HG03575 (cell line): Measurements from ENCODE around the gene KLC3.

Experiments used
- ATAC-seq: cut with Tn5 transposase; IDR thresholded peaks from one replicate; pipeline ENCODE4 v1.9.1; 2021; ENCODE audit not compliant: unreplicated experiment, insufficient number of reproducible peaks, low FRiP score; ENCODE audit errors: extremely low read depth

The KLC3 gene

GRCh38 chr19:45344621-45345505 is 4.3 kb downstream of the KLC3 start:
- ATAC-seq: no peak

GRCh38 chr19:45345506-45345860 is 4.9 kb downstream of the KLC3 start:
- no peak for ATAC-seq

GRCh38 chr19:45346449-45346848 is 5.9 kb downstream of the KLC3 start:
- ATAC-seq: no peak

- ATAC-seq: no peak
Measured at GRCh38 chr19:45347570-45348366, 7.2 kb downstream of the KLC3 start.

GRCh38 chr19:45348367-45349125 is 8.0 kb downstream of the KLC3 start:
- ATAC-seq: no peak

GRCh38 chr19:45349126-45349415 is 8.5 kb downstream of the KLC3 start:
- no peak for ATAC-seq

GRCh38 chr19:45349430-45349941 is 8.9 kb downstream of the KLC3 start:
- ATAC-seq: no peak

- ATAC-seq: no peak
Measured at GRCh38 chr19:45350477-45351058, 10.0 kb downstream of the KLC3 start.

GRCh38 chr19:45351401-45351952 is 10.9 kb downstream of the KLC3 start:
- no peak for ATAC-seq

- ATAC-seq: no peak
Measured at GRCh38 chr19:45352062-45352461, 11.5 kb downstream of the KLC3 start.

GRCh38 chr19:45352471-45352870 is 11.9 kb downstream of the KLC3 start:
- ATAC-seq: no peak

GRCh38 chr19:45352914-45353796 is 12.6 kb downstream of the KLC3 start:
- no peak for ATAC-seq

GRCh38 chr19:45354241-45354842 is 13.8 kb downstream of the KLC3 start:
- no peak for ATAC-seq

GRCh38 chr19:45355402-45355801 is 14.9 kb downstream of the KLC3 start:
- no peak for ATAC-seq

- ATAC-seq: no peak
Measured at GRCh38 chr19:45355910-45356309, 15.4 kb downstream of the KLC3 start.

- ATAC-seq: no peak
Measured at GRCh38 chr19:45356760-45357444, 16.4 kb downstream of the KLC3 start.

- no peak for ATAC-seq
Measured at GRCh38 chr19:45357445-45357783, 16.9 kb downstream of the KLC3 start.
